Ishikawa (cell line): ENCODE measurements around the gene VAV3.

Experiments
- CEBPB ChIP-seq: IDR thresholded peaks from 2 replicates; pipeline ENCODE4 v1.6.1; 2012
- CREB1 ChIP-seq: IDR thresholded peaks from 2 replicates; pipeline ENCODE4 v1.6.1; 2012; ENCODE audit warnings: low read depth
- EGR1 ChIP-seq: IDR thresholded peaks from 2 replicates; pipeline ENCODE4 v1.6.1; 2012
- EP300 ChIP-seq: IDR thresholded peaks from 2 replicates; pipeline ENCODE4 v1.6.1; 2012; ENCODE audit warnings: borderline replicate concordance
- FOXM1 ChIP-seq: IDR thresholded peaks from 2 replicates; pipeline ENCODE4 v1.6.1; 2012; ENCODE audit warnings: low read depth, borderline replicate concordance
- NFIC ChIP-seq: IDR thresholded peaks from 2 replicates; pipeline ENCODE4 v1.6.1; 2012
- RAD21 ChIP-seq: IDR thresholded peaks from 2 replicates; pipeline ENCODE4 v1.6.1; 2012; ENCODE audit warnings: low read depth
- TAF1 ChIP-seq: IDR thresholded peaks from 2 replicates; pipeline ENCODE4 v1.6.1; 2012; ENCODE audit warnings: low read depth, mild to moderate bottlenecking
- TEAD4 ChIP-seq: IDR thresholded peaks from 2 replicates; pipeline ENCODE4 v1.6.1; 2012
- YY1 ChIP-seq: IDR thresholded peaks from 2 replicates; pipeline ENCODE4 v1.6.1; 2012; ENCODE audit warnings: low read depth
- TF ChIP-seq, protein P1 (sequence below): IDR thresholded peaks from 2 replicates; pipeline ENCODE4 v1.6.1; 2012; ENCODE audit warnings: low read depth, mild to moderate bottlenecking
- TF ChIP-seq, protein P2 (sequence below): IDR thresholded peaks from 2 replicates; pipeline ENCODE4 v1.6.1; 2012

DNA sequence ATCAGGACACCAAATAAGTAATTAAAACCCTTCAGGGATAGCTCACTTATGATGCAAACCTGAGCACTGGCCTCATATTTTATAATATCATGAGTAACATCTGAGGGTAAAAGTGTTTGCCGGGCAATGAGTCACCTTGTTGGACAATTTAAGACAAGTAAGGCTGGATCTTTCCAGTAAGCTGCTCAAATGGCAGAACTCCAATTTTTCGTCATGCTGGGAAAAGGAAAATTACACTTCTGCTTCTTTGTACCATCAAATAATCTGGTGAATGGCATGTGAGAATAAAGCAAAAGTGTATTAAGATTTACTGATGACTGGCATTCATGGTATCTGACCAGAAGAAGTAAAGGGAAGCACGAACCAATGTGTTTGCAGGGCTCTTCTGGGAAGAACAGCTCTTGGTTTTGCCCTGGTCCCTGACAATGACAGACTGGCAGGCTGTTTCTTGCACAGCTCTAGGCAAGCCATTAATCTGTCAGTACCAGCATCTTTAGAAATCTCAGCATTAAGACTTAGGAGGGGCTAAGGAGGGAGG is 392.2 kb downstream of the VAV3 start:
- TF ChIP-seq TAF1 (no peak), FOXM1 (no peak), YY1 (no peak), CEBPB (no peak), NFIC (no peak), EGR1 (no peak), RAD21 (no peak), TEAD4 (no peak), EP300 (no peak), CREB1 (no peak)
- TF ChIP-seq, protein P1, sequence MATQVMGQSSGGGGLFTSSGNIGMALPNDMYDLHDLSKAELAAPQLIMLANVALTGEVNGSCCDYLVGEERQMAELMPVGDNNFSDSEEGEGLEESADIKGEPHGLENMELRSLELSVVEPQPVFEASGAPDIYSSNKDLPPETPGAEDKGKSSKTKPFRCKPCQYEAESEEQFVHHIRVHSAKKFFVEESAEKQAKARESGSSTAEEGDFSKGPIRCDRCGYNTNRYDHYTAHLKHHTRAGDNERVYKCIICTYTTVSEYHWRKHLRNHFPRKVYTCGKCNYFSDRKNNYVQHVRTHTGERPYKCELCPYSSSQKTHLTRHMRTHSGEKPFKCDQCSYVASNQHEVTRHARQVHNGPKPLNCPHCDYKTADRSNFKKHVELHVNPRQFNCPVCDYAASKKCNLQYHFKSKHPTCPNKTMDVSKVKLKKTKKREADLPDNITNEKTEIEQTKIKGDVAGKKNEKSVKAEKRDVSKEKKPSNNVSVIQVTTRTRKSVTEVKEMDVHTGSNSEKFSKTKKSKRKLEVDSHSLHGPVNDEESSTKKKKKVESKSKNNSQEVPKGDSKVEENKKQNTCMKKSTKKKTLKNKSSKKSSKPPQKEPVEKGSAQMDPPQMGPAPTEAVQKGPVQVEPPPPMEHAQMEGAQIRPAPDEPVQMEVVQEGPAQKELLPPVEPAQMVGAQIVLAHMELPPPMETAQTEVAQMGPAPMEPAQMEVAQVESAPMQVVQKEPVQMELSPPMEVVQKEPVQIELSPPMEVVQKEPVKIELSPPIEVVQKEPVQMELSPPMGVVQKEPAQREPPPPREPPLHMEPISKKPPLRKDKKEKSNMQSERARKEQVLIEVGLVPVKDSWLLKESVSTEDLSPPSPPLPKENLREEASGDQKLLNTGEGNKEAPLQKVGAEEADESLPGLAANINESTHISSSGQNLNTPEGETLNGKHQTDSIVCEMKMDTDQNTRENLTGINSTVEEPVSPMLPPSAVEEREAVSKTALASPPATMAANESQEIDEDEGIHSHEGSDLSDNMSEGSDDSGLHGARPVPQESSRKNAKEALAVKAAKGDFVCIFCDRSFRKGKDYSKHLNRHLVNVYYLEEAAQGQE = no peak
- TF ChIP-seq, protein P2, sequence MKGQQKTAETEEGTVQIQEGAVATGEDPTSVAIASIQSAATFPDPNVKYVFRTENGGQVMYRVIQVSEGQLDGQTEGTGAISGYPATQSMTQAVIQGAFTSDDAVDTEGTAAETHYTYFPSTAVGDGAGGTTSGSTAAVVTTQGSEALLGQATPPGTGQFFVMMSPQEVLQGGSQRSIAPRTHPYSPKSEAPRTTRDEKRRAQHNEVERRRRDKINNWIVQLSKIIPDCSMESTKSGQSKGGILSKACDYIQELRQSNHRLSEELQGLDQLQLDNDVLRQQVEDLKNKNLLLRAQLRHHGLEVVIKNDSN = no peak
